Heart left ventricle (tissue), 13 donors: Measurements from ENCODE around the gene SKP1.

Experiments used
- CTCF ChIP-seq, 12 donors: fragments of 200-600 bp; sonication (generic) in 4 of 12; IDR thresholded peaks; one replicate each; pipeline versions ENCODE4 v1.5.0 to v1.8.0; 2018 to 2022; ENCODE audit warnings: antibody characterized with exemption in 12 of 12, mild to moderate bottlenecking in 5 of 12
- POLR2A ChIP-seq, 2 donors: fragments of 450-650 bp; IDR thresholded peaks; one replicate each; pipeline ENCODE4 v1.6.1; 2017; ENCODE audit warnings: antibody characterized with exemption in 2 of 2, mild to moderate bottlenecking in 2 of 2, moderate library complexity in 2 of 2
- donor health status: ischemic (EF 13 %, LVEDD 7.1; RV severe dilation, severe dysfunction).
- donor health status: DM: no; HTN: yes; CAD: no.
- donor health status: DM: no; HTN: no; CAD: no.
- donor health status: ischemic (EF 25% LVEDD 6.9; RV normal size, moderate dysfunction).
- donor health status: ischemic (EF 25% LVEDD 5.7; RV mildly dilated, moderate dysfunction).
- donor health status: ischemic (EF 35%, LVEDD 5.7; RV mildly dilated, moderate dysfunction).
- donor health status: nonischemic (EF 11% LVEDD 7.7; RV severe dilation, severe dysfunction).
- donor health status: DM: yes; HTN: yes; CAD: no.
- donor health status: PGD.
- donor health status: ischemic (EF 29% LVEDD 5.4; RV normal size, mild dysfunction).
- donor health status: nonischemic (EF 23%, LVEDD 6.1; RV moderate dilation, normal function).

- no peak for TF ChIP-seq CTCF (IDR thresholded peaks at IDR 0.05)
- TF ChIP-seq POLR2A (IDR thresholded peaks at IDR 0.05) = no peak
These were observed 28.4 kb downstream of the SKP1 start for GRCh38 chr5:134148316-134148715.
